H4 (cell line): ENCODE results near the gene ULK2. TPM values are rescaled to one million over a fixed set of nuclear protein-coding genes. Genes with fewer than 3 reads are reported as not detected.
"Not testable (repeated sequence)": the region's sequence is repeated elsewhere in the genome, so short reads cannot be mapped to it uniquely, and the experiment has no call there.

Source experiments
- DNase-seq: peaks from one replicate; pipeline ENCODE4 v3.0.0-alpha.2; 2015; ENCODE audit warnings: low spot score
- total RNA-seq: library from RNA; depleted of rRNA; stranded (reverse); fragments of >200 nt; shearing (Covaris generic); gene quantifications from 2 replicates; pipeline ENCODE4 v1.2.3, GENCODE V29; 2014

Gene ULK2
- total RNA-seq, 1 experiment from 2014 or later, result 8.0 TPM

DNA sequence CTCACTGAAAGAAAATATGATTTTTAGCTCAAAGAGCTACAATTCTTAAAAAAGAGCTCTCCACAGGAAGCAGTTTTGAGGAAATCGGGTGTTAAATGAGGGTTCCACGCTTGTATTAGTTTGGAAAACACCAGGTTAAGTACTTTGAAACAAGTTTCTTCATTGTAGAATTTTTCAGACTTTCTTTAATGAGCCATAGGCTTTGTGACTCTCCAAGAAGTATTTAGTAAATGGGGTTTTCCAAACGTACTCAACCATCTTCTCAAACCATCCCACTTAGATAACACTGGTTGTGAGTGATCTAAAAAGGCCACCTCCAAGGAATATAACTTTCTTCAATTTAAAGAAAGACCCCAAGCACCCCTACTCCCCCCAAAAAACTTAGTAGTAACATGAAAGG is 2.7 kb downstream of the ULK2 start:
- no peak for DNase-seq

- DNase-seq, result not testable (repeated sequence)
These were observed 7.0 kb downstream of the ULK2 start for GRCh38 chr17:19860647-19861177.

DNA sequence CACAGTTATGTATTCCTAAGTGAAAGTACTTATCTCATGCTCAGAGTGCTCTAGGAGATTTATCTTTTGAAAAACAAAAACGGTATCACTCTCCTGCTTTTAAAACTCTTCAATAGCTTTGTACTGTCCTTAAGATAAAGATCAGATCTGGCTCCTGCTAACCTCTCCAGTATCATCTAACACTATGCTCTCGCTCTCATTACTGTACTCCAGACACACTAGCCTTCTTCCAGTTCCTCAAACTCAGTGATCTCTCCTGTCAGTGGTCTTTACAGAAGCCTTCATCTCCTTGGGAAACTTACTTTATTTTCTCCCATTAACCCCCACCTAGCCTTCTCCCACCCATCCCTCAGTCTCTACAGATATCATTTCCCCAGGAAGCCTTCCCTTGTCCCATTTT is 10.1 kb downstream of the ULK2 start:
- DNase-seq, result no peak

DNA sequence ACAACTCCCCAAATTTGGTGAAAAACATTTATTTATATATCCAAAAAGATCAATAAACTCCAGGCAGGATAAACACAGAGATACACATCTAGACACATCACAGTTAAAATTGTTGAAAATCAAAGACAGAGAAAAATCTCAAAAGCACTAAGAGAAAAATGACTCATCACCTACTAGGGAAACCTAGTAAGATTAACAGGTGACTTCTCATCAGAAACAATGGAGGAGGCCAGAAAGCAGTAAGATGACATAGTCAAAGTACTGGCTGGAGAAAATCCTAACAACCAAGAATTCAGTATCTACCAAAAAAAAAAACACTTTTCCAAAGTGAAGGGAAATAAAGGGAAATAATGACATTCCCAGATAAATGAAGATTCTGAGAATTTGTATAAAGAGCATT is 33.8 kb downstream of the ULK2 start:
- DNase-seq, result no peak

- no peak for DNase-seq
These were observed 37.7 kb downstream of the ULK2 start for GRCh38 chr17:19830061-19830460.

- DNase-seq, result no peak
These were observed 55.3 kb downstream of the ULK2 start for GRCh38 chr17:19812407-19812806.

DNA sequence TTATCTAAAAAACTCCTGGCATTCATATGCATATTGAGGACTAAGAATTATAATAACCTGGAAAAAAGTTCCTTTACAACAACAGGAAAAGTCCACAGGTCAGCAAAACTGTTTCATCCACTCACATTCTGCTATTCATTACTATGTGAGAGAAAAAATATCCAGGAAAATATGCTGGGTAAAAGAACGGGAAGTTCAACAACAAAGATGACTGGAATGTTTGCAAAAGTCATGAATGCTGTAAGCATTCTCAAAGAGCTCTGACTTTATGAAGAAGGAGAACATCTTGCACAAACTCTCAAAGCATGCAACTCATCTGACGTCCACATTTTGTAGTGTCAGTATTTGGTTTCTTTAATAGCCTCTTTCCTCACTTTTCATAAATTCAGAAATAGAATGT is 62.7 kb downstream of the ULK2 start:
- DNase-seq, result no peak

DNA sequence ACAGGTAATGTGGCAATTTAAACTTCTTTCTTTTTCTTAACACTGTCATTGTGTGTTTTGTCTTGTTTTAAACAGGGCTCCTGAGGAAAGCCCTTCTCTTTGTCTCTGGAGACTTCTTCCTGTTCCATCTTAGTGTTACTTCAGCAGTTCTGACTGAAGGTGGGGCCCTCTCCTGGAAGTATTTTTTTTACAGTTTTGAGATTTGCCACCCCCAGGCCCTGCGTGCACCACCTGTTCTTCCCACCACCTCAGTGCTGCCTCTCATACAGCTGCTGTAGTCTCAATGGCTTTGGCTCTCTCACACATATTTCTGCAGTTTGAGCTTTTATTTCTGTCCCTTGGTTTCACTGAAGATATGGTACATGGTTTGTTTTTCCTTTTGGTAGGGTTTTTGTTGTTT is 67.2 kb downstream of the ULK2 start:
- no peak for DNase-seq

DNA sequence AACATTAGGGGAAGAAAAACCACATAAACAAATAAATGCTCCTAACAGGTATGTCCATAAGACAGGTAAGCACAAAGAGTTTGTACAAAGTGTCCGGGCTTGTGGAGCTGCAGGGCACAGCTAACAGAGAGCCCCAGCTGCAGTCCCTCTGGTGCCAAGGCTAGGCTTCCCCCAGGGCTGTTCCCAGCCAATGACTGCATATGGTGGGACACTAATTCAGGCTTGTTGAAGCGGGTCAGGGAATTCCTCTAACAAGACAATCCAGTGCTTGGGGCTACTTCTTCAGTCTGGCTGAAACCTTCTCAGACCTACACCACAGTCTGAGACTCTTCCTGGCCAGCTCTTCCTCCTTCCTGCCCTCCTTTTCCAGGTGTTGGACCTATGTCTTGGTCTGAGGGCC is 67.9 kb downstream of the ULK2 start:
- DNase-seq, result no peak

GRCh38 chr17:19796457-19796856 is 71.3 kb downstream of the ULK2 start:
- DNase-seq, result no peak

- no peak for DNase-seq
These were observed 75.7 kb downstream of the ULK2 start for GRCh38 chr17:19791918-19792550.

DNA sequence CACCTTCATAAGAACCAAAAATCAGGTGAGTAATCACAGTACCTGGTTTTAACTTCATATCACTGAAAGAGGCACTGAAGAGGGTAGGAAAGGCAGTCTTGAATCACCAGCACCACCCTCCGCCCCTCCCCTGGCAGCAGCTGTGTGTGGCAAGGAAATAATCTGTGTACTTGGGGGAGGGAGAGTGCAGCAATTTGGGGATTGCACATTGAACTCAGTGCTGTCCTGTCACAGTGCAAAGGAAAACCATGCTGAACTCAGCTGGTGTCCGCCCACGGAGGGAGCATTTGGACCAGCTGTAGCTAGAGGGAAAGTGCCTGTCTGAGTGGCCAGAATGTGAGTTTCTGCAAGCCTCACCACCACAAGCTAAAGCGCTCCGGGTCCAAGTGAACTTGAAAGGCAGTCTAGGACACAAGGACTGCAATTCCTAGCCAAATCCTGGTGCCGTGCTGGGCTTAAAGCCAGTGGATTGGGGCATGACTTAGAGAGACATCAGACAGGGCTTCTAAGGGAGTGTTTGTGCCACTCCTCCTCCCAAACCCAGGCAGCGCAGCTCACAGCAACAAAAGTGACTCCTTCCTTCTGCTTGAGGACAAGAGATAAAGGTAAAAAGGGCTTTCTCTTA is 79.9 kb downstream of the ULK2 start:
- no peak for DNase-seq

- DNase-seq, result no peak
These were observed 81.9 kb downstream of the ULK2 start for GRCh38 chr17:19785854-19786253.

- no peak for DNase-seq
These were observed 86.0 kb downstream of the ULK2 start for GRCh38 chr17:19781488-19782458.

DNA sequence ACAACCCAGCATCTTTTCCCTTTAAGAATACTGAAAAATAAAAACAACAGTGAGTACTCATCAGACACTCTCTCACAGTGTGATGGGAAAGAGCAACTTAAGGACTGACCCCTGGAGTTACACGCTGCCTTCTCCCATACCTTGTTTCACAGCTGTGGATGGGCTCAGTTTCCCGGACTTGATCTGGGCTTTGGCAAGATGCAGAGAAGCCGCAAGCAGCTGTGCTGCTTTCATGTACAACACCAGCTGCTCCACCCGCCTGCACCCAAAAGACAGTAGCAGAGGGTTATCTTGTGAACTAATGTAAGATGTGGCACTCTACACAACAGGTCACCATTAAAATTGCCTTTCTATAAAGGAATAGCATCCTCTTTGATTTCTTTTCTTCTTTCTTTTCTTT is 86.9 kb downstream of the ULK2 start:
- DNase-seq, result no peak

DNA sequence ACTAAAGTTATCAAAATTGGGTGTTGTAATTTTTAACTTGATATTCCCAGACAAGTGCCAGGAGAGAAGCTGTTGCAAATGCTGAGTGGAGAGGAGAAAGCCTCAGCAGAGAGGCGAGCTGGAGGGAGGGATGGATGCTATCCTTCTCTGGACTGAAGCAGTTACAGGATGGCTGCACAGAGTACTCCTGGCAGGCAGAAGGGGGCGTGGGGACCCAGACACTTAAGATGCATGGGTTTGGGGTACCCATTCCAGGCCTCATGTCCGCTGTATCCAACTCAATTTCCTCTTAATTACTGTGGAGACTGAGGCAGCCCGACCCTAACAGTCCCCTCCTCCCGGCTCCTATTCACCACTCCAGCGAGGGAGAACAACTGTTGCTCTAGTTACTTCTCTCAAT is 94.2 kb downstream of the ULK2 start:
- no peak for DNase-seq

DNA sequence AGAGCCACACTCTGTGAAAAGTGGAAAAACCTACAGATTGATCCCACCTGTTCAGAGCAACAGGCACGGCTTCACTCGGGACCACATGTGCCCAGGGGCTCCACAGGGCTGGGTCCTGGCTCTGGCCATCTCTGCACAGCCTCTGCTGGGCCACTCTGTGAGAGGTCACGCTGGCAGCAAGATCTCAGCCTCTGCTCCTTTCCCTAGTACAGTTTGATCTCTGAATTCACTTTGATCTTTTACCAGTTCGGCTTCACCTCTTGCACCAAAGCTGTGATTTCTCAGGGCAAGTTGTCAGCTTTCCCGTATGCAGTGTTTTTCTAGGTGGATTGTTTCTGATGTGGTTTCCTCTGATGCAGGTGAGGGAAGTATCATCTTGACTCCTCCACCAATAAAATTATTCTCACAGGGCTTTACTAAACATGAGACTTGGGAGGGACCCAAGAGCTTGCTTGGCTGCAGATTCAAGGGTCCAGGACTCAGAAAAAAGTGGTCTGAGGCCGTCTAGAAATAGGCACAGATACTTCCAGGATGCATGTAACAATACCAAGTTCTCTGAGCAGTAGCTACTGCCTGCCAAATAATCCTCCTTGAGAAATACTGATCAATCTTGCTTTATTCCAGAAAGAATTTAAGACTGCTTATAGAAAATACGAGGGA is 95.6 kb downstream of the ULK2 start:
- no peak for DNase-seq

DNA sequence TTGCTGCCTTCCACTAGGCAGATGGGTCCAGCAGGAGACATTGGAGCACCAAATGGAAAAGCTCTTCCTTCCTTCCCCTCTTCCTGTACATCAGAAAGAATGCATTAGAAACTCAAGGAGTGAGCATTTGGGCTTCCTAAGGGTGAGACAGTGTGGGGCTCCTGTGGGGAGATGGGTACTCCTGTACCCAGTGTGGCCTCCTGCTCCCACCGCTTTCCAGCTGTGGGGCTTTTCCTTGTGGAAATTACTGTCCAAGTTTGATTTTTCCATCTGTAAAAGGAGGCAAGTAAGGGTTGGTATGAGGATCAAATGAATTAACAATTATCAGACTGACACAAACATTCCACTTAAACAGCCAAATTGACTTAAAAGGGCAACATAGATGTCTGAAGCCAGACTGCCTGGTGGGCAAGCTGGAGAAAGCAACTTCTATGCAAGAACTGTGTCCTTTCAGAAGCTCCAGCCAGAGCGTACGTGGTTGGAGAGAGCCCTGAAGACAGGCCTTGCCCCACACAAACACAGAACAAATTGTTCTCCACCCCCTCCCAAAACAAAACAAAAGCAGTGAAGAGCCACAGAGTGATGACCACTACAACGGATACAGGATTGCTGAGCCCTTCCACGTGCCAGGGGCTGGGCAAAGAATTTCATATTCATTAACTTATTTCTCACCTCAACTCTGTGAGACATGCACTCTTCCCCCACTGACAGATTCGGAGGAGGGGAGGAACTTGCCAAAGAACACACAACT is 96.6 kb downstream of the ULK2 start:
- no peak for DNase-seq

- DNase-seq, result no peak
These were observed 97.6 kb downstream of the ULK2 start for GRCh38 chr17:19769946-19770652.

- DNase-seq, result no peak
These were observed 99.5 kb downstream of the ULK2 start for GRCh38 chr17:19768046-19768782.
